IMR-90 (cell line): ENCODE data around the gene TMPRSS9. TPM values are rescaled to one million over a fixed set of nuclear protein-coding genes. Genes with fewer than 3 reads are reported as not detected.

Source experiments
- ATAC-seq: fragments of 200-7000 bp; cut with Tn5 transposase; 2 replicates; pipeline ENCODE4 v1.9.1; 2020; ENCODE audit warnings: low read depth, mild to moderate bottlenecking, moderate library complexity
- BruUV-seq: library from RNA; stranded (reverse); fragments of 400-500 nt; replicated peaks from 2 replicates; lab custom pipeline; 2021; lab: Mats Ljungman, UMichigan
- CTCF ChIA-PET: fragments of 300-600 bp; formaldehyde crosslinking; extraction: SDS; loops from one replicate; lab custom pipeline; 2021; ENCODE audit warnings: antibody characterized with exemption; lab: Yijun Ruan, JAX
- POLR2A ChIA-PET: fragments of 300-600 bp; sonication (Branson Sonifier 250); formaldehyde crosslinking; loops from one replicate; lab custom pipeline; 2022; ENCODE audit warnings: antibody characterized with exemption; ENCODE audit not compliant: unreplicated experiment; lab: Charles Lee
- DNase-seq: peaks from one replicate; pipeline ENCODE4 v3.0.0; 2013
- H2AFZ ChIP-seq: replicated peaks from 2 replicates; pipeline ENCODE3; 2013; ENCODE audit warnings: low read length, mild to moderate bottlenecking; ENCODE audit not compliant: poor library complexity
- H2AK5ac ChIP-seq: 2 replicates; pipeline ENCODE4 v1.6.1; 2013; ENCODE audit warnings: low read depth, low read length, inconsistent platforms
- H2AK9ac ChIP-seq: replicated peaks from 2 replicates; pipeline ENCODE3; 2013; ENCODE audit warnings: mild to moderate bottlenecking, low read depth, low read length, moderate library complexity; ENCODE audit not compliant: poor library complexity
- H2BK120ac ChIP-seq: 2 replicates; pipeline ENCODE4 v1.6.1; 2013; ENCODE audit warnings: low read depth, low read length, inconsistent platforms
- H2BK15ac ChIP-seq: 3 replicates; pipeline ENCODE4 v1.6.1; 2013; ENCODE audit warnings: low read depth, low read length, inconsistent platforms
- H2BK20ac ChIP-seq: 2 replicates; pipeline ENCODE4 v1.6.1; 2013; ENCODE audit warnings: low read depth, mild to moderate bottlenecking, inconsistent platforms, low read length, moderate library complexity
- H2BK5ac ChIP-seq: 2 replicates; pipeline ENCODE4 v1.6.1; 2013; ENCODE audit warnings: mild to moderate bottlenecking, low read depth, low read length, inconsistent platforms; ENCODE audit not compliant: poor library complexity, severe bottlenecking
- H3K14ac ChIP-seq: replicated peaks from 2 replicates; pipeline ENCODE4 v1.6.1; 2013; ENCODE audit warnings: low read depth, low read length, inconsistent platforms
- H3K18ac ChIP-seq: 2 replicates; pipeline ENCODE4 v1.6.1; 2013; ENCODE audit warnings: low read depth, low read length, control low read depth
- H3K23ac ChIP-seq: 2 replicates; pipeline ENCODE4 v1.6.1; 2013; ENCODE audit warnings: low read depth, low read length, inconsistent platforms
- H3K27ac ChIP-seq: 2 replicates; pipeline ENCODE4 v1.5.1; 2013; ENCODE audit warnings: mild to moderate bottlenecking, control low read depth, low read length; ENCODE audit not compliant: insufficient read depth
- H3K27me3 ChIP-seq: 2 replicates; pipeline ENCODE4 v1.6.1; 2013; ENCODE audit warnings: low read length; ENCODE audit not compliant: control insufficient read depth, insufficient read depth
- H3K36me3 ChIP-seq: 2 replicates; pipeline ENCODE4 v1.6.1; 2013; ENCODE audit warnings: low read length, mixed read lengths; ENCODE audit not compliant: control insufficient read depth, insufficient read depth
- H3K4ac ChIP-seq: 2 replicates; pipeline ENCODE4 v1.6.1; 2013; ENCODE audit warnings: low read depth, low read length, inconsistent platforms
- H3K4me1 ChIP-seq: 2 replicates; pipeline ENCODE4 v1.6.1; 2013; ENCODE audit warnings: low read length, mixed read lengths; ENCODE audit not compliant: control insufficient read depth, insufficient read depth
- H3K4me2 ChIP-seq: 2 replicates; pipeline ENCODE4 v1.6.1; 2013; ENCODE audit warnings: low read depth, mild to moderate bottlenecking, control low read depth, low read length, moderate library complexity
- H3K4me3 ChIP-seq: 2 replicates; pipeline ENCODE4 v1.5.1; 2013; ENCODE audit warnings: low read depth, mild to moderate bottlenecking, control low read depth, low read length, moderate library complexity; ENCODE audit not compliant: insufficient read depth
- H3K56ac ChIP-seq: 2 replicates; pipeline ENCODE4 v1.6.1; 2013; ENCODE audit warnings: low read length, inconsistent platforms; ENCODE audit not compliant: insufficient read depth; ENCODE audit errors: extremely low read depth
- H3K79me1 ChIP-seq, 2 experiments: 2 replicates each; pipeline ENCODE4 v1.6.1; 2013; ENCODE audit warnings: low read length in 2 of 2, inconsistent platforms in 1 of 2, low read depth in 1 of 2
- H3K9ac ChIP-seq: 2 replicates; pipeline ENCODE4 v1.6.1; 2013; ENCODE audit warnings: low read depth, low read length, control low read depth
- H3K9me1 ChIP-seq: 2 replicates; pipeline ENCODE4 v1.6.1; 2013; ENCODE audit warnings: low read length, inconsistent platforms; ENCODE audit not compliant: insufficient read depth
- H3K9me3 ChIP-seq: 2 replicates; pipeline ENCODE4 v1.6.1; 2013; ENCODE audit warnings: low read length; ENCODE audit not compliant: control insufficient read depth, insufficient read depth
- H4K20me1 ChIP-seq: 2 replicates; pipeline ENCODE4 v1.6.1; 2013; ENCODE audit warnings: low read length, inconsistent platforms; ENCODE audit not compliant: insufficient read depth
- H4K5ac ChIP-seq: 2 replicates; pipeline ENCODE4 v1.6.1; 2013; ENCODE audit warnings: mild to moderate bottlenecking, low read depth, low read length, control low read depth
- H4K8ac ChIP-seq, 2 experiments: 2 replicates each; pipeline ENCODE4 v1.6.1; 2013; ENCODE audit warnings: low read depth in 2 of 2, low read length in 2 of 2, control low read depth in 1 of 2, inconsistent platforms in 1 of 2
- H4K91ac ChIP-seq: 2 replicates; pipeline ENCODE4 v1.6.1; 2013; ENCODE audit warnings: low read depth, low read length, inconsistent platforms; ENCODE audit not compliant: insufficient read depth
- SMC3 ChIP-seq: fragments of 150-350 bp; IDR thresholded peaks from 2 replicates; pipeline ENCODE4 v1.6.1; 2016; ENCODE audit warnings: low read depth, mild to moderate bottlenecking, antibody characterized with exemption, low read length, moderate library complexity
- WGBS, 2 experiments: methylation state at CpG; one replicate each; pipeline versions ENCODE4 v1.1.5 to v1.1.7; 2013; ENCODE audit warnings: missing lambda C conversion rate in 2 of 2; ENCODE audit not compliant: insufficient read length in 1 of 2; ENCODE audit errors: extremely low coverage in 2 of 2; 5-methylcytosine and 5-hydroxymethylcytosine counted together
- dilution Hi-C: fragments of 300-500 bp; cut with HindIII; formaldehyde crosslinking; loops from one replicate; pipeline ENCODE4 v1.14.3; 2018; ENCODE audit warnings: low sequenced_read_pairs; ENCODE audit not compliant: unreplicated experiment
- in situ Hi-C: fragments of 300-500 bp; cut with MboI; formaldehyde crosslinking; loops from 3 replicates; pipeline ENCODE4 v1.14.3; 2019; ENCODE audit warnings: low sequenced_read_pairs, inconsistent platforms, mixed read lengths
- intact Hi-C: fragments of 100-400 bp; cut with micrococcal nuclease; formaldehyde crosslinking; loops from 2 replicates; pipeline ENCODE4 v1.10.0; 2022
- polyA plus RNA-seq, 3 experiments: library from polyadenylated mRNA; depleted of rRNA; stranded (reverse); fragments of >200 nt; gene quantifications; 2 replicates each; pipeline ENCODE4 v1.2.3, GENCODE V29; 2012; ENCODE audit warnings: low replicate concordance in 1 of 3
- total RNA-seq: library from RNA; depleted of rRNA; stranded (reverse); fragments of >200 nt; gene quantifications from 2 replicates; pipeline ENCODE4 v1.2.3, GENCODE V29; 2012
- TF ChIP-seq, protein P1 (sequence below): fragments of 150-350 bp; IDR thresholded peaks from 2 replicates; pipeline ENCODE4 v1.6.1; 2016; ENCODE audit warnings: low read depth, mild to moderate bottlenecking, low read length, moderate library complexity, borderline replicate concordance

Gene TMPRSS9
- total and polyA plus RNA-seq, 2 of the 4 experiments (the other 2 are of a cell fraction) = not detected

DNA sequence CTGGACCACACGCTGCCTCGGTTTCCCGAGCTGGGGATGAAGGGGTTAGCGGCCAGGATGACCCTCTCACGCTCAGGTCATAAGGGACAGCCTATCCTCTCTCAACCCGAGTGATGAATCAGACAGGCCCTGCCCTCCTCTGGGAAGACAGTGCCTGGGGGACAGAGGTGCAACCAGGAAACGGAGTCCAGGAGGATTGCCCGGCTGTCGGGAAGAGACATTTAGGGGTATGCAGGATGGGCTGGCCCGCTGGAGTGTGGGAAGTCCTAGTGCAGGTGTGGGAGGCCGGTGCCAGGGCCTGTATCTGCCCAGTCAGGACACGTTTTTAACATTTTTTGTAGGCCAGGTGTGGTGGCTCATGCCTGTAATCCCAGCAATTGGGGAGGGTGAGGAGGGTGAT is 40.0 kb upstream of the TMPRSS9 start:
- Histone ChIP-seq H3K27ac (no peak overlapping the region), H3K9ac (no peak overlapping the region), H2BK15ac (no peak overlapping the region), H2BK5ac (no peak overlapping the region), H3K23ac (no peak overlapping the region), H3K4me2 (no peak overlapping the region), H4K5ac (no peak overlapping the region), H3K27me3 (no peaks in the 10 kb centered on the region), H3K56ac (no peak overlapping the region), H3K9me1 (no peaks in the 10 kb centered on the region), H4K8ac (no peak overlapping the region), H3K79me1 (peaks cover 5 to 13% of the 10 kb centered on the region in 2 experiments; a peak in 3 of 4 replicates), H2BK20ac (no peak overlapping the region), H2AFZ (no peak overlapping the region), H2BK120ac (no peak overlapping the region), H3K9me3 (no peaks in the 10 kb centered on the region; the same call in 1 of the 2 replicates), H3K14ac (no peak overlapping the region), H3K18ac (no peak overlapping the region), H4K91ac (no peak overlapping the region), H3K4ac (no peak overlapping the region), H2AK5ac (no peak overlapping the region), H3K4me1 (no peaks in the 10 kb centered on the region), H3K36me3 (peaks cover 28% of the 10 kb centered on the region), H4K20me1 (peaks cover 3% of the 10 kb centered on the region), H2AK9ac (no peak overlapping the region), H3K4me3 (no peak overlapping the region)
- ATAC-seq (no peak), DNase-seq (no peak)
- ChIA-PET CTCF (no interaction called here), POLR2A (no interaction called here)
- 59% methylated on average over 4 of the region's 12 CpGs; no CpG with 5 or more reads in 1 of the 2 experiments for WGBS, 2 experiments
- intact Hi-C loops = no loop called here
- BruUV-seq = no TSS peak
- dilution Hi-C loops = no loop called here
- in situ Hi-C loops = no loop called here
- no peak for TF ChIP-seq SMC3
- TF ChIP-seq, protein P1, sequence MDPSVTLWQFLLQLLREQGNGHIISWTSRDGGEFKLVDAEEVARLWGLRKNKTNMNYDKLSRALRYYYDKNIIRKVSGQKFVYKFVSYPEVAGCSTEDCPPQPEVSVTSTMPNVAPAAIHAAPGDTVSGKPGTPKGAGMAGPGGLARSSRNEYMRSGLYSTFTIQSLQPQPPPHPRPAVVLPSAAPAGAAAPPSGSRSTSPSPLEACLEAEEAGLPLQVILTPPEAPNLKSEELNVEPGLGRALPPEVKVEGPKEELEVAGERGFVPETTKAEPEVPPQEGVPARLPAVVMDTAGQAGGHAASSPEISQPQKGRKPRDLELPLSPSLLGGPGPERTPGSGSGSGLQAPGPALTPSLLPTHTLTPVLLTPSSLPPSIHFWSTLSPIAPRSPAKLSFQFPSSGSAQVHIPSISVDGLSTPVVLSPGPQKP = no peak
